Activated CD4-positive, alpha-beta T cell treated with anti-CD3 and anti-CD28 coated beads, Interleukin-2, amount 50 U/mL, for 1 hour (primary cell): ENCODE results near the gene BTBD2.

Source experiments
- DNase-seq: peaks from one replicate; pipeline ENCODE4 v3.0.0-alpha.2; 2020

BTBD2 gene

DNA sequence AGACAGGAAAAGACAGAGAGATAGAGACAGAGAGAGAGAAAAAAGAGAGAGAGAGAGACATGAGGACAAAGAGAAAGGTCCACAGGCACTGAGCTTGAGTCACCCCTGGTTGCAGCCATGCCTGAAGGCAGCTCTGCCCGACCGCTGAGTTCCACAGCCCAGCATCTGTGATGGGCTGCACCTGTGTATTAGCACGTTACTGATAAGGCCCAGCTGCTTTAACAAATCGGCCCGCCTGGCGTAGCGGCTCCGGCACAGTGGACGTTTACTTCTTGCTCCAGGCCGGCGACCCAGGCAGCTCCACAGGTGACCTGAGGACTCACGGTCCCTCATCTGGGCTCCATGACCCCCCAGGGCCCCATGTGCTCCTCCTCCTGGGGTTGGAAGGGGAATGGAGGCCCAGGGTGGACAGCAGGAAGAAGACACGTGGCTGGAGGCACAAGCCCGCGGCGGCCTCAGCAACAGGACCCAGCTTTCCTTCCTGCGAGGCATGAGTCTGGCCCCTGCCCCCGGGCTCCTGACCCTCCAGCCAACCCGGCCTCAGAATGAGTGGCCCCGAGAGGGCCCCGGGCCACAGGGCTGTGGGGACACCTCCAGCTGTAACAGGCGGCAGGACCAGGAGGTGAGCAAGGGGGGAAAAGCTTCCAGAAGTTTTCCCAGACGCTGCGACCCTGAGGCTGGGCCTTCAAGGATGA, 78.5 kb downstream of the BTBD2 start:
- no peak for DNase-seq

DNA sequence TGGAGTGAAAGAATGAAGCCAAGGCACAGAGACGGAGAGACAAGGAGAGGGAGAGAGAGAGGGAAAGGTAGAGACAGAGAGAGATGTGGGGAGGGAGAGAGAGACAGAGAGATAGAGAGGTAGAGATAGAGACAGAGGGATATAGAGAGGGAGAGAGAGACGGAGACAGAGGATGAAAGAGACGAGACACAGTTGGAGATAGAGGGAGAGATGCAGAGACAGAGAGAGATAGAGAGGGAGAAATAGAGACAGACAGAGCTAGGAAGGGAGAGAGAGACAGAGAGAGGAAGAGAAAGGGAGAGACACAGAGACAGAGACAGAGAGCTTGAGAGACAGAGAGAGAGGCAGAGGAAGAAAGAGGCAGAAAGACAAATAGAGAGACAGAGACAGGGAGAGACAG, 79.1 kb downstream of the BTBD2 start:
- no peak for DNase-seq

DNA sequence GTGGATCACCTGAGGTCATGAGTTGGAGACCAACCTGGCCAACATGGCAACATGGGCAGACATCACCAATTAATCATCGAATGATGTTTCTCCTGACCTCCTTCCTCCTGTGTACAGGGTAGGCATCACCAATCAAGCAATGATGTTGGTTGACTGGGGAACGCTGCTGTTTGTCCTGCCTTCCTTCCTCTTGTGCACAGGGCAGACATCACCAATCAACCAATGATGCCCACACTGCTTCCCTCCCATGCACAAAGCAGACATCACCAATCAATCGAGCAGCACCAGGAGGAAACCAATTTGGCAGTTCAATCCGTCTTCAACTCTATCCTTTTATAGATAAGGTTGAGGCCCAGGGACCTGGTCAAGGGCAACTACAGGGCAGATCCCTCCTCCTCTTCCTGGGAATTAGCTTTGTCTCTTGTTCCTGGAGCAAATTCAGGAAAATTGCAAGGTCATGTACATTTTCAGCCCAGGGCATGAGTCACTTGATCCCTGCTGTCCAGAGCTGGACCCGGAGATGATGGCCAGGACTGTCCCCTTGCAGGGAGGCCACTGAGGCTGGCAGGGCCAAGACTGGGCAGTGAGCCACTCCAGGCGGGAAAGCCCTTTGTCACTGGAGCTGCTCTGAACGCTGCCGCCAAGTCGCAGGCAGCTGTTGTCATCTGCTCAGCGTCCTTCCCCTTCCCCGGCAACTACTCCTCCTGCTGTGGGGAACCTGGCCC, 79.9 kb downstream of the BTBD2 start:
- no peak for DNase-seq
